ENCODE results near the gene NME7. TPM values are rescaled to one million over a fixed set of nuclear protein-coding genes. Genes with fewer than 3 reads are reported as not detected.

NME7 gene
- total and polyA plus RNA-seq, 2 experiments from 2014 or later, result 39.1 to 48.5 TPM

GRCh38 chr1:169108223-169108622 lies 259.4 kb downstream of the NME7 start (continued):
- no peak for TF ChIP-seq STAT1 (IDR thresholded peaks at IDR 0.05; ENCODE audit: unreplicated experiment)

- Mint-ChIP-seq H3K27me3 (ENCODE audit: insufficient read depth, low read depth, poor library complexity) (peaks cover 4% of the 10 kb centered on the region), H3K36me3 (ENCODE audit: low read depth) (peaks cover 25% of the 10 kb centered on the region), H3K4me3 (peak overlapping the region; percentile 88), H3K9me3 (peaks cover 4% of the 10 kb centered on the region; the same call in 1 of the 3 replicates), H3K27ac (peak overlapping the region; percentile 79), H3K4me1 (peaks cover 52% of the 10 kb centered on the region)
- H3K36me3 ChIP-seq (ENCODE audit: insufficient read depth), result peaks cover 17% of the 10 kb centered on the region
- ATAC-seq, result no peak
- H3K4me2 ChIP-seq, result peak overlapping the region; percentile 94
- 0 out of 2 replicates have a peak, but pooled peaks cover 9% of the 10 kb centered on the region for H3F3A ChIP-seq (replicated peaks; ENCODE audit: low read depth)
- peaks cover 45% of the 10 kb centered on the region for H3K4me1 ChIP-seq (ENCODE audit: insufficient read depth)
- peaks cover 59% of the 10 kb centered on the region for H3K79me2 ChIP-seq (replicated peaks; ENCODE audit: insufficient read depth)
- H4K20me1 ChIP-seq (replicated peaks; ENCODE audit: insufficient read depth), result no peaks in the 10 kb centered on the region; the same call in 1 of the 2 replicates
- TF ChIP-seq CREB1 (CRISPR knock-in tag; IDR thresholded peaks at IDR 0.05; ENCODE audit: low read depth) (peak; percentile 36; the same call in 1 of the 2 replicates), ZNF331 (CRISPR knock-in tag; IDR thresholded peaks at IDR 0.05; ENCODE audit: low read depth) (no peak)
- H3K27ac ChIP-seq (ENCODE audit: low read depth), result no peak overlapping the region
- no peaks in the 10 kb centered on the region for H3K9me2 ChIP-seq (ENCODE audit: insufficient read depth)
- peak overlapping the region; percentile 94 for H3K4me3 ChIP-seq
- no peak overlapping the region for H2AFZ ChIP-seq
- peaks cover 7% of the 10 kb centered on the region; the same call in 1 of the 2 replicates for H3K27me3 ChIP-seq (ENCODE audit: insufficient read depth)
- DNase-seq (ENCODE audit: low spot score), result no peak
These were observed 259.9 kb downstream of the NME7 start for GRCh38 chr1:169107603-169108208.

GRCh38 chr1:169106921-169107602 lies 260.5 kb downstream of the NME7 start:
- Histone ChIP-seq H3K27me3 (ENCODE audit: insufficient read depth) (peaks cover 7% of the 10 kb centered on the region; the same call in 1 of the 2 replicates), H3K9me2 (ENCODE audit: insufficient read depth) (no peaks in the 10 kb centered on the region), H3K36me3 (ENCODE audit: insufficient read depth) (peaks cover 11% of the 10 kb centered on the region), H3K27ac (ENCODE audit: low read depth) (peak overlapping the region; percentile 80; the same call in 1 of the 2 replicates), H3F3A (replicated peaks; ENCODE audit: low read depth) (0 out of 2 replicates have a peak, but pooled peaks cover 9% of the 10 kb centered on the region), H3K4me2 (peak overlapping the region; percentile 94), H3K79me2 (replicated peaks; ENCODE audit: insufficient read depth) (peaks cover 52% of the 10 kb centered on the region), H2AFZ (peak overlapping the region; percentile 29; the same call in 1 of the 2 replicates), H3K4me1 (ENCODE audit: insufficient read depth) (peaks cover 44% of the 10 kb centered on the region), H3K4me3 (peak overlapping the region; percentile 94), H4K20me1 (replicated peaks; ENCODE audit: insufficient read depth) (no peaks in the 10 kb centered on the region; the same call in 1 of the 2 replicates)
- H3K27ac Mint-ChIP-seq, result peak overlapping the region; percentile 71
- peaks cover 52% of the 10 kb centered on the region for H3K4me1 Mint-ChIP-seq
- peak; percentile 52 for DNase-seq (ENCODE audit: low spot score)
- peaks cover 18% of the 10 kb centered on the region for H3K36me3 Mint-ChIP-seq (ENCODE audit: low read depth)
- peaks cover 6% of the 10 kb centered on the region for H3K27me3 Mint-ChIP-seq (ENCODE audit: insufficient read depth, low read depth, poor library complexity)
- peak overlapping the region; percentile 88 for H3K4me3 Mint-ChIP-seq
- H3K9me3 Mint-ChIP-seq, result peaks cover 4% of the 10 kb centered on the region; the same call in 1 of the 3 replicates
- peak; percentile 2 for ATAC-seq
- TF ChIP-seq POLR2AphosphoS5 (IDR thresholded peaks at IDR 0.05; ENCODE audit: low read depth) (no peak), NANOG (IDR thresholded peaks at IDR 0.05; ENCODE audit: borderline replicate concordance) (no peak), ZNF462 (CRISPR knock-in tag; IDR thresholded peaks at IDR 0.05) (no peak), STAT1 (IDR thresholded peaks at IDR 0.05; ENCODE audit: unreplicated experiment) (no peak), JUNB (IDR thresholded peaks at IDR 0.05; ENCODE audit: unreplicated experiment) (no peak), ZNF331 (CRISPR knock-in tag; IDR thresholded peaks at IDR 0.05; ENCODE audit: low read depth) (no peak), EZH2phosphoT487 (IDR thresholded peaks at IDR 0.05; ENCODE audit: unreplicated experiment) (no peak), CTCF (conservative IDR thresholded peaks at IDR 0.05; ENCODE audit: low read depth in 2 of 2) (no peak)
